ENCODE data around the gene STXBP6.

Gene STXBP6

GRCh38 chr14:25094171-25094907 is 44.4 kb upstream of the STXBP6 start:
- no peak overlapping the region for H3K27ac ChIP-seq (ENCODE audit: low read depth, low read length)
- TF ChIP-seq CTCF (IDR thresholded peaks at IDR 0.05; ENCODE audit: low read depth, low read length, poor library complexity, severe bottlenecking) (no peak), EZH2phosphoT487 (IDR thresholded peaks at IDR 0.05; ENCODE audit: borderline replicate concordance, low read length) (no peak)
- H3K9me2 ChIP-seq (replicated peaks; ENCODE audit: control insufficient read depth, low read length): no peaks in the 10 kb centered on the region
- H3K79me2 ChIP-seq (ENCODE audit: control insufficient read depth, low read length): no peaks in the 10 kb centered on the region
- no peaks in the 10 kb centered on the region for H3K36me3 ChIP-seq (ENCODE audit: control insufficient read depth, low read length)
- H4K20me1 ChIP-seq (ENCODE audit: control insufficient read depth, insufficient read depth, low read depth, low read length): no peaks in the 10 kb centered on the region
- no peaks in the 10 kb centered on the region for H3K9me3 ChIP-seq (ENCODE audit: control insufficient read depth, insufficient read depth, low read length)
- no peak overlapping the region for H3K4me2 ChIP-seq (ENCODE audit: low read length)
- no peaks in the 10 kb centered on the region for H3K27me3 ChIP-seq (ENCODE audit: control insufficient read depth, low read length)
- no peaks in the 10 kb centered on the region for H3F3A ChIP-seq (ENCODE audit: control insufficient read depth, insufficient read depth)
- no peaks in the 10 kb centered on the region for H3K4me1 ChIP-seq (ENCODE audit: control insufficient read depth, low read length)
- no peak overlapping the region for H3K4me3 ChIP-seq (ENCODE audit: low read length)

DNA sequence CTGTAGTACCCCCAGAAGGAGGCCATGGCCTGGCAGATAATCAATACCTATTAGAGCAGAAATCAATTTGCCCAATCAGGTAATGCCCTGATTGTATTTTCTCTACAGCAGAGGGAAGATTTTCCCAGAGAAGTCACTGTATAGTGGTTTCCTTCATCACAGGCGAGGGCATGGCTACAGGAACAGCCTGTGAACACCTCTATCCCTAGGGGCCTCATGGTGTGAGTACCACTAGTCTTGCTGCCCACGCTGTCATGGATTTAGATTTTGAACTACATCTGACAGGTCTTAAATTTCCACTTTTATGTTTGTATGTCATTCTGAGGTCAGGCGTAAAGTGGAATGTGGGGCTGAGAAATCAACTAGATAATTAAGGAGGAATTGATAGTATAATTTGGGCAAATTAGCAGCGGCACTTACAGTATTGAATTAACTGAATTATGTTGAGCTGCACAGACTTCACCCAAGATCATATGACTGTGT is 42.4 kb upstream of the STXBP6 start:
- H3K9me2 ChIP-seq (replicated peaks; ENCODE audit: control insufficient read depth, low read length): no peaks in the 10 kb centered on the region
- no peaks in the 10 kb centered on the region for H3F3A ChIP-seq (ENCODE audit: control insufficient read depth, insufficient read depth)
- H3K27ac ChIP-seq (ENCODE audit: low read depth, low read length): no peak overlapping the region
- no peaks in the 10 kb centered on the region for H4K20me1 ChIP-seq (ENCODE audit: control insufficient read depth, insufficient read depth, low read depth, low read length)
- no peaks in the 10 kb centered on the region for H3K9me3 ChIP-seq (ENCODE audit: control insufficient read depth, insufficient read depth, low read length)
- H3K36me3 ChIP-seq (ENCODE audit: control insufficient read depth, low read length): no peaks in the 10 kb centered on the region
- no peak for TF ChIP-seq CTCF (IDR thresholded peaks at IDR 0.05; ENCODE audit: low read depth, low read length, poor library complexity, severe bottlenecking)
- TF ChIP-seq EZH2phosphoT487 (IDR thresholded peaks at IDR 0.05; ENCODE audit: borderline replicate concordance, low read length): no peak
- no peak overlapping the region for H3K4me2 ChIP-seq (ENCODE audit: low read length)
- no peaks in the 10 kb centered on the region for H3K79me2 ChIP-seq (ENCODE audit: control insufficient read depth, low read length)
- no peak overlapping the region for H3K4me3 ChIP-seq (ENCODE audit: low read length)
- H3K27me3 ChIP-seq (ENCODE audit: control insufficient read depth, low read length): no peaks in the 10 kb centered on the region
- no peaks in the 10 kb centered on the region for H3K4me1 ChIP-seq (ENCODE audit: control insufficient read depth, low read length)

DNA sequence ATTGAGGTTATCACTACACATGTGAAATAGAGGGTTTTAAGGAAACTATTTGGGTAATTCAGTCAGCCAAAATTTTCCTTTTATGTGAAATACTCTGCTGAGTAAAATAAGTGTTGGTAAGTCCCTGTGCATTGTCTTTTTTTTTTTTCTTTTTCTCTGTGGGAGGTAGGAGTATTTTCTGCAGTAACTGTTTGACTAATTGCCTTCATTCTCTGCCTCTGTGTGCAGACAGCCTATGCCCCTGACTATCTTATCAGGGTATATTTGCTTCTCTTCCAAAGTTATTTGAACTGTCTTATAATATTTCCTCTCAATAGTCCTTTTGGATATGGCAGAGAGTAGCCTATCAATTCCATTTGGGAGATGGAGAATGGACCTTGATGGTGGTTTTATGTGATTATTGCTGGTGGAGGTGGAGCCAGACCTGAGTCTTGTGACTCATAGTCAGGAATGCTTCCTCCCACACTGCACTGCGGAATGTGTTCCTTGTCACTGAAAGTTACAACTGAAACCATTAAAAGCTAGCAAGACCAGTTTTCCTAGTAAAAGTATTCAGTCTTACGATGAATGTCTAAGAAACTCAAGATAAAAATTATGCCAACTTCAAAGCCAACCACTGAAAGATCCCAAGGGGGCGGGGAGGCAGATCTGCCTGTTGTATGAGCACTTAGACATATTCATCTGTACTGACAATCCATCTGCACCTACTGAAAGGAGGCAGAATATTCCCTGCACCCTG is 40.9 kb upstream of the STXBP6 start:
- H3K4me2 ChIP-seq (ENCODE audit: low read length): no peak overlapping the region
- TF ChIP-seq CTCF (IDR thresholded peaks at IDR 0.05; ENCODE audit: low read depth, low read length, poor library complexity, severe bottlenecking) (no peak), EZH2phosphoT487 (IDR thresholded peaks at IDR 0.05; ENCODE audit: borderline replicate concordance, low read length) (no peak)
- H3K27me3 ChIP-seq (ENCODE audit: control insufficient read depth, low read length): no peaks in the 10 kb centered on the region
- H3K4me3 ChIP-seq (ENCODE audit: low read length): no peak overlapping the region
- H3K79me2 ChIP-seq (ENCODE audit: control insufficient read depth, low read length): no peaks in the 10 kb centered on the region
- no peaks in the 10 kb centered on the region for H3F3A ChIP-seq (ENCODE audit: control insufficient read depth, insufficient read depth)
- H3K4me1 ChIP-seq (ENCODE audit: control insufficient read depth, low read length): no peaks in the 10 kb centered on the region
- no peaks in the 10 kb centered on the region for H3K36me3 ChIP-seq (ENCODE audit: control insufficient read depth, low read length)
- H4K20me1 ChIP-seq (ENCODE audit: control insufficient read depth, insufficient read depth, low read depth, low read length): no peaks in the 10 kb centered on the region
- H3K27ac ChIP-seq (ENCODE audit: low read depth, low read length): no peak overlapping the region
- no peaks in the 10 kb centered on the region for H3K9me3 ChIP-seq (ENCODE audit: control insufficient read depth, insufficient read depth, low read length)
- H3K9me2 ChIP-seq (replicated peaks; ENCODE audit: control insufficient read depth, low read length): no peaks in the 10 kb centered on the region
